Skeletal muscle satellite cell (primary cell): ENCODE measurements around the gene ENOX1. TPM values are rescaled to one million over a fixed set of nuclear protein-coding genes. Genes with fewer than 3 reads are reported as not detected.
"Not testable (repeated sequence)": the region's sequence is repeated elsewhere in the genome, so short reads cannot be mapped to it uniquely, and the experiment has no call there.

ENCODE experiments used
- H3K27me3 ChIP-seq: 2 replicates; pipeline ENCODE4 v1.7.0; 2013; ENCODE audit warnings: low read length; ENCODE audit not compliant: control insufficient read depth, insufficient read depth
- H3K36me3 ChIP-seq: 2 replicates; pipeline ENCODE4 v1.7.0; 2013; ENCODE audit warnings: mild to moderate bottlenecking, control low read depth, low read length; ENCODE audit not compliant: insufficient read depth
- H3K4me1 ChIP-seq: 2 replicates; pipeline ENCODE4 v1.7.0; 2013; ENCODE audit warnings: low read length; ENCODE audit not compliant: control insufficient read depth, insufficient read depth
- H3K4me2 ChIP-seq: 2 replicates; pipeline ENCODE4 v1.7.0; 2013; ENCODE audit warnings: mild to moderate bottlenecking, low read length
- H3K4me3 ChIP-seq: 2 replicates; pipeline ENCODE4 v1.7.0; 2013; ENCODE audit warnings: low read length
- H3K9ac ChIP-seq: 2 replicates; pipeline ENCODE4 v1.7.0; 2013; ENCODE audit warnings: mild to moderate bottlenecking, low read depth, low read length, moderate library complexity
- H3K9me3 ChIP-seq: replicated peaks from 2 replicates; pipeline ENCODE4 v1.7.0; 2013; ENCODE audit warnings: mild to moderate bottlenecking, control low read depth, low read length
- total RNA-seq: library from RNA; depleted of rRNA; stranded (reverse); fragments of >200 nt; gene quantifications from 2 replicates; pipeline ENCODE4 v1.2.3, GENCODE V29; 2012; rRNA removed

ENOX1 gene
- total RNA-seq, result 6.6 and 10.5 TPM in 2 replicates

GRCh38 chr13:43786766-43787517 is at the start of gene ENOX1:
TSS of gene ENOX1 (minus strand) at chr13:43786972.
- peaks cover 22% of the 10 kb centered on the region for H3K4me1 ChIP-seq
- H3K9ac ChIP-seq, result peak within 1 kb of the TSS; percentile 82
- H3K4me3 ChIP-seq, result peak within 1 kb of the TSS; percentile 83
- H3K9me3 ChIP-seq, result no peaks in the 10 kb centered on the region
- H3K27me3 ChIP-seq, result no peaks in the 10 kb centered on the region
- no peaks in the 10 kb centered on the region for H3K36me3 ChIP-seq
- peak within 1 kb of the TSS; percentile 99 for H3K4me2 ChIP-seq

- Histone ChIP-seq H3K9me3 (no peaks in the 10 kb centered on the region), H3K4me1 (peaks cover 9% of the 10 kb centered on the region), H3K4me3 (no peak overlapping the region), H3K36me3 (no peaks in the 10 kb centered on the region), H3K27me3 (no peaks in the 10 kb centered on the region), H3K4me2 (no peak overlapping the region), H3K9ac (no peak overlapping the region)
Measured at GRCh38 chr13:43835701-43836100, 48.9 kb upstream of the ENOX1 start.

GRCh38 chr13:43831088-43831487 is 44.3 kb upstream of the ENOX1 start:
- Histone ChIP-seq H3K27me3 (no peaks in the 10 kb centered on the region), H3K36me3 (no peaks in the 10 kb centered on the region), H3K4me2 (no peak overlapping the region), H3K9me3 (no peaks in the 10 kb centered on the region), H3K4me1 (peaks cover 9% of the 10 kb centered on the region), H3K4me3 (no peak overlapping the region), H3K9ac (no peak overlapping the region)

- Histone ChIP-seq H3K27me3 (no peaks in the 10 kb centered on the region), H3K4me3 (no peak overlapping the region), H3K9me3 (no peaks in the 10 kb centered on the region)
Measured at GRCh38 chr13:43830497-43830881, 43.7 kb upstream of the ENOX1 start.

GRCh38 chr13:43824656-43825055 is 37.9 kb upstream of the ENOX1 start:
- not testable (repeated sequence) for H3K9me3 ChIP-seq, H3K4me2 ChIP-seq, H3K4me1 ChIP-seq, H3K27me3 ChIP-seq, H3K9ac ChIP-seq, H3K36me3 ChIP-seq, H3K4me3 ChIP-seq

More at GRCh38 chr13:43830497-43830881, 43.7 kb upstream of the ENOX1 start:
- peaks cover 9% of the 10 kb centered on the region for H3K4me1 ChIP-seq
- H3K36me3 ChIP-seq, result no peaks in the 10 kb centered on the region
- peak overlapping the region; percentile 24 for H3K4me2 ChIP-seq
- no peak overlapping the region for H3K9ac ChIP-seq

- Histone ChIP-seq H3K4me1 (no peaks in the 10 kb centered on the region), H3K36me3 (no peaks in the 10 kb centered on the region)
Measured at GRCh38 chr13:43822969-43823368, 36.2 kb upstream of the ENOX1 start.

GRCh38 chr13:43816401-43816889 is 29.7 kb upstream of the ENOX1 start:
- Histone ChIP-seq H3K27me3 (no peaks in the 10 kb centered on the region), H3K4me1 (peaks cover 12% of the 10 kb centered on the region), H3K36me3 (no peaks in the 10 kb centered on the region), H3K4me3 (no peak overlapping the region), H3K4me2 (no peak overlapping the region), H3K9ac (no peak overlapping the region), H3K9me3 (no peaks in the 10 kb centered on the region)

More at GRCh38 chr13:43822969-43823368, 36.2 kb upstream of the ENOX1 start:
- Histone ChIP-seq H3K4me2 (no peak overlapping the region), H3K9ac (no peak overlapping the region), H3K9me3 (no peaks in the 10 kb centered on the region), H3K4me3 (no peak overlapping the region), H3K27me3 (no peaks in the 10 kb centered on the region)

GRCh38 chr13:43815204-43815603 is 28.4 kb upstream of the ENOX1 start:
- Histone ChIP-seq H3K36me3 (no peaks in the 10 kb centered on the region), H3K27me3 (no peaks in the 10 kb centered on the region), H3K4me1 (peaks cover 12% of the 10 kb centered on the region), H3K9ac (no peak overlapping the region), H3K9me3 (no peaks in the 10 kb centered on the region), H3K4me2 (peak overlapping the region; percentile 50), H3K4me3 (no peak overlapping the region)

GRCh38 chr13:43808676-43809075 is 21.9 kb upstream of the ENOX1 start:
- H3K4me3 ChIP-seq, result no peak overlapping the region
- H3K4me1 ChIP-seq, result peaks cover 12% of the 10 kb centered on the region
- no peak overlapping the region for H3K9ac ChIP-seq
- no peaks in the 10 kb centered on the region for H3K9me3 ChIP-seq
- no peak overlapping the region for H3K4me2 ChIP-seq
- no peaks in the 10 kb centered on the region for H3K27me3 ChIP-seq
- no peaks in the 10 kb centered on the region for H3K36me3 ChIP-seq

GRCh38 chr13:43805681-43806128 is 18.9 kb upstream of the ENOX1 start:
- peaks cover 12% of the 10 kb centered on the region for H3K4me1 ChIP-seq
- no peak overlapping the region for H3K9ac ChIP-seq
- H3K27me3 ChIP-seq, result no peaks in the 10 kb centered on the region
- no peak overlapping the region for H3K4me3 ChIP-seq
- H3K9me3 ChIP-seq, result no peaks in the 10 kb centered on the region
- H3K36me3 ChIP-seq, result no peaks in the 10 kb centered on the region
- H3K4me2 ChIP-seq, result no peak overlapping the region

GRCh38 chr13:43805071-43805468 is 18.3 kb upstream of the ENOX1 start:
- Histone ChIP-seq H3K4me2 (peak overlapping the region; percentile 69), H3K36me3 (no peaks in the 10 kb centered on the region), H3K9ac (peak overlapping the region; percentile 32), H3K9me3 (no peaks in the 10 kb centered on the region), H3K4me1 (peaks cover 12% of the 10 kb centered on the region), H3K27me3 (no peaks in the 10 kb centered on the region), H3K4me3 (peak overlapping the region; percentile 43)
